Tibial nerve (tissue), 4 donors: ENCODE measurements around the gene SAG. TPM values are rescaled to one million over a fixed set of nuclear protein-coding genes. Genes with fewer than 3 reads are reported as not detected.

Experiments
- DNase-seq, 2 donors: peaks; one replicate each; pipeline ENCODE4 v3.0.0-alpha.2; 2019; ENCODE audit warnings: low spot score in 2 of 2
- H3K27ac ChIP-seq, 4 donors: fragments of 200-600 bp; sonication (generic) in 3 of 4; one replicate each; pipeline ENCODE4 v1.5.1; 2017 to 2019; ENCODE audit warnings: mild to moderate bottlenecking in 1 of 4
- H3K27me3 ChIP-seq, 2 donors: fragments of 200-600 bp; sonication (generic) in 1 of 2; one replicate each; pipeline versions ENCODE4 v1.5.1 to v1.6.0; 2017 to 2019
- H3K36me3 ChIP-seq, 3 donors: fragments of 200-600 bp; sonication (generic); one replicate each; pipeline ENCODE4 v1.5.1; 2018 to 2019
- H3K4me1 ChIP-seq, 4 donors: fragments of 200-600 bp; sonication (generic) in 3 of 4; one replicate each; pipeline ENCODE4 v1.5.1; 2017 to 2019
- H3K4me3 ChIP-seq, 4 donors: fragments of 200-600 bp; sonication (generic) in 3 of 4; one replicate each; pipeline ENCODE4 v1.5.1; 2017 to 2019; ENCODE audit warnings: mild to moderate bottlenecking in 1 of 4, moderate library complexity in 1 of 4
- H3K9me3 ChIP-seq, 4 donors: fragments of 200-600 bp; sonication (generic) in 3 of 4; one replicate each; pipeline ENCODE4 v1.5.1; 2017 to 2019
- EP300 ChIP-seq, 2 donors: sonication (generic); formaldehyde crosslinking; IDR thresholded peaks; one replicate each; pipeline ENCODE4 v1.6.1; 2017; ENCODE audit warnings: antibody characterized with exemption in 2 of 2, mild to moderate bottlenecking in 1 of 2
- POLR2A ChIP-seq, 2 donors: fragments of 450-650 bp; IDR thresholded peaks; one replicate each; pipeline ENCODE4 v1.6.1; 2017; ENCODE audit warnings: antibody characterized with exemption in 2 of 2, mild to moderate bottlenecking in 2 of 2, moderate library complexity in 2 of 2
- WGBS, 2 donors: methylation state at CpG; one replicate each; pipeline ENCODE4 v1.1.5; 2018; 5-methylcytosine and 5-hydroxymethylcytosine counted together
- total RNA-seq, 4 donors: library from RNA; depleted of rRNA; stranded (reverse); fragments of >200 nt; gene quantifications; one replicate each; pipeline ENCODE4 v1.1.0, GENCODE V29; 2016
- TF ChIP-seq, protein P1 (sequence below), 5 experiments: fragments of 200-600 bp in 3 of 5; fragments of 450-650 bp in 2 of 5; sonication (generic) in 3 of 5; IDR thresholded peaks; one replicate each; pipeline ENCODE4 v1.5.1; 2016 to 2019; ENCODE audit warnings: antibody characterized with exemption in 5 of 5, mild to moderate bottlenecking in 3 of 5, moderate library complexity in 2 of 5

The SAG gene
- total RNA-seq, 4 donors from 2014 or later = not detected

- Histone ChIP-seq H3K9me3 (no peaks in the 10 kb centered on the region), H3K36me3 (no peaks in the 10 kb centered on the region), H3K4me1 (peaks cover 0 to 40% (median 17%) of the 10 kb centered on the region in 4 donors), H3K27me3 (no peaks in the 10 kb centered on the region), H3K4me3 (no peak overlapping the region), H3K27ac (no peak overlapping the region)
- WGBS, 2 donors = 69 to 80% methylated on average over 4 of the region's 4 CpGs
- DNase-seq = no peak
- TF ChIP-seq, protein P1, sequence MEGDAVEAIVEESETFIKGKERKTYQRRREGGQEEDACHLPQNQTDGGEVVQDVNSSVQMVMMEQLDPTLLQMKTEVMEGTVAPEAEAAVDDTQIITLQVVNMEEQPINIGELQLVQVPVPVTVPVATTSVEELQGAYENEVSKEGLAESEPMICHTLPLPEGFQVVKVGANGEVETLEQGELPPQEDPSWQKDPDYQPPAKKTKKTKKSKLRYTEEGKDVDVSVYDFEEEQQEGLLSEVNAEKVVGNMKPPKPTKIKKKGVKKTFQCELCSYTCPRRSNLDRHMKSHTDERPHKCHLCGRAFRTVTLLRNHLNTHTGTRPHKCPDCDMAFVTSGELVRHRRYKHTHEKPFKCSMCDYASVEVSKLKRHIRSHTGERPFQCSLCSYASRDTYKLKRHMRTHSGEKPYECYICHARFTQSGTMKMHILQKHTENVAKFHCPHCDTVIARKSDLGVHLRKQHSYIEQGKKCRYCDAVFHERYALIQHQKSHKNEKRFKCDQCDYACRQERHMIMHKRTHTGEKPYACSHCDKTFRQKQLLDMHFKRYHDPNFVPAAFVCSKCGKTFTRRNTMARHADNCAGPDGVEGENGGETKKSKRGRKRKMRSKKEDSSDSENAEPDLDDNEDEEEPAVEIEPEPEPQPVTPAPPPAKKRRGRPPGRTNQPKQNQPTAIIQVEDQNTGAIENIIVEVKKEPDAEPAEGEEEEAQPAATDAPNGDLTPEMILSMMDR (IDR thresholded peaks at IDR 0.05) = no peak
- TF ChIP-seq EP300 (IDR thresholded peaks at IDR 0.05) (no peak), POLR2A (IDR thresholded peaks at IDR 0.05) (no peak)
Observed at GRCh38 chr2:233356546-233357308, 49.1 kb downstream of the SAG start.

- DNase-seq = no peak
- H3K4me1 ChIP-seq = peaks cover 0 to 36% (median 15%) of the 10 kb centered on the region in 4 donors
- no peak overlapping the region for H3K4me3 ChIP-seq
- WGBS, 2 donors = 80 to 88% methylated on average over 4 of the region's 4 CpGs
- no peaks in the 10 kb centered on the region for H3K36me3 ChIP-seq
- TF ChIP-seq EP300 (IDR thresholded peaks at IDR 0.05) (no peak), POLR2A (IDR thresholded peaks at IDR 0.05) (no peak)
- TF ChIP-seq, protein P1 (IDR thresholded peaks at IDR 0.05) = no peak
- no peak overlapping the region for H3K27ac ChIP-seq
- no peaks in the 10 kb centered on the region for H3K27me3 ChIP-seq
- H3K9me3 ChIP-seq = peaks cover 0 to under 1% (median 0%) of the 10 kb centered on the region in 4 donors
Observed at GRCh38 chr2:233358335-233358734, 50.7 kb downstream of the SAG start.

GRCh38 chr2:233358947-233359346, 51.3 kb downstream of the SAG start:
- WGBS, 2 donors = 94% methylated on average over 6 of the region's 6 CpGs
- Histone ChIP-seq H3K27ac (no peak overlapping the region), H3K4me1 (peaks cover 0 to 30% (median 9%) of the 10 kb centered on the region in 4 donors), H3K27me3 (no peaks in the 10 kb centered on the region), H3K9me3 (peaks cover 0 to 6% (median 0%) of the 10 kb centered on the region in 4 donors), H3K4me3 (no peak overlapping the region), H3K36me3 (peaks cover 0 to 6% (median 0%) of the 10 kb centered on the region in 3 donors)
- DNase-seq = no peak
- TF ChIP-seq POLR2A (IDR thresholded peaks at IDR 0.05) (no peak), EP300 (IDR thresholded peaks at IDR 0.05) (no peak)
- TF ChIP-seq, protein P1 (IDR thresholded peaks at IDR 0.05) = no peak

DNA sequence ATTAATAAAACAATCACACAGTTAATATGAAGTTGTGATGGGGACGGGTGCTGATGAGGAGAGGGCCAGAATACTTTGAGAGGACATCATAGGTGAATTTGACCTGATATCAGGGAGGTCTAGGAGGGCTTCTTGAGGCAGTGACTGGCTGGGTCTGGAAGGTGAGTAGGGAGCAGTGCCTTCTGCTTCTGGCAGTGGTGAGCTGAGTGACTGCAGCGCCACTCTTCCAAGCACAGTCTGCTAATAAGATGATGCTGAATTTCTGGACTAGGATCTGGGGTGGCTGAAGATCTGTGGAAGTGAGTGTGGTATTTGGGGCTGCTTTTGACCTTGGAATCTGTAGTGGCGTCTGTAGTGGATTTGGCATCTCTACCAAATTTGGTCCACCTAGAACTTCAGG, 52.2 kb downstream of the SAG start:
- Histone ChIP-seq H3K4me1 (peaks cover 0 to 28% (median 8%) of the 10 kb centered on the region in 4 donors), H3K36me3 (peaks cover 0 to 6% (median 0%) of the 10 kb centered on the region in 3 donors), H3K9me3 (peaks cover 0 to 12% (median 0%) of the 10 kb centered on the region in 4 donors), H3K27ac (no peak overlapping the region), H3K4me3 (no peak overlapping the region), H3K27me3 (no peaks in the 10 kb centered on the region)
- 92 to 93% methylated on average over 3 of the region's 3 CpGs for WGBS, 2 donors
- no peak for DNase-seq
- TF ChIP-seq, protein P1 (IDR thresholded peaks at IDR 0.05) = no peak
- TF ChIP-seq POLR2A (IDR thresholded peaks at IDR 0.05) = no peak
- no peak for TF ChIP-seq EP300 (IDR thresholded peaks at IDR 0.05)

- Histone ChIP-seq H3K4me1 (peaks cover 0 to 21% (median 3%) of the 10 kb centered on the region in 4 donors), H3K36me3 (peaks cover 0 to 6% (median 0%) of the 10 kb centered on the region in 3 donors), H3K27ac (no peak overlapping the region), H3K9me3 (peaks cover 0 to 12% (median 0%) of the 10 kb centered on the region in 4 donors), H3K4me3 (no peak overlapping the region), H3K27me3 (no peaks in the 10 kb centered on the region)
- 69 to 76% methylated on average over 4 of the region's 4 CpGs for WGBS, 2 donors
- DNase-seq = no peak
- TF ChIP-seq EP300 (IDR thresholded peaks at IDR 0.05) (no peak), POLR2A (IDR thresholded peaks at IDR 0.05) (no peak)
- TF ChIP-seq, protein P1 (IDR thresholded peaks at IDR 0.05) = no peak
Observed at GRCh38 chr2:233360771-233361176, 53.2 kb downstream of the SAG start.
